ENCODE measurements around the gene EGFR. TPM values are rescaled to one million over a fixed set of nuclear protein-coding genes. Genes with fewer than 3 reads are reported as not detected.

Gene EGFR
- total RNA-seq, 2 donors from 2014 or later, result 78.3 to 112 TPM

GRCh38 chr7:55200441-55200840, 181.6 kb downstream of the EGFR start:
- no peak for DNase-seq (ENCODE audit: low spot score)
- WGBS, result 94% methylated on average over 11 of the region's 11 CpGs
- Histone ChIP-seq H3K27ac (no peak overlapping the region), H3K4me1 (replicated peaks) (no peaks in the 10 kb centered on the region), H3K27me3 (replicated peaks; ENCODE audit: insufficient read depth) (no peaks in the 10 kb centered on the region), H3K36me3 (peaks cover 10 to 18% of the 10 kb centered on the region in 2 donors), H3K4me3 (no peak overlapping the region), H3K9me3 (no peaks in the 10 kb centered on the region)
- TF ChIP-seq CTCF (IDR thresholded peaks at IDR 0.05) (no peak), POLR2A (IDR thresholded peaks at IDR 0.05) (no peak), POLR2AphosphoS5 (IDR thresholded peaks at IDR 0.05) (no peak)
- intact Hi-C loops (cut with DNase I), result no loop called here

GRCh38 chr7:55202150-55202913, 183.5 kb downstream of the EGFR start:
- Histone ChIP-seq H3K4me1 (replicated peaks) (no peaks in the 10 kb centered on the region), H3K9me3 (no peaks in the 10 kb centered on the region), H3K4me3 (no peak overlapping the region), H3K27me3 (replicated peaks; ENCODE audit: insufficient read depth) (no peaks in the 10 kb centered on the region), H3K27ac (no peak overlapping the region), H3K36me3 (peaks cover 10 to 18% of the 10 kb centered on the region in 2 donors)
- DNase-seq (ENCODE audit: low spot score), result no peak
- 78% methylated on average over 13 of the region's 13 CpGs for WGBS
- TF ChIP-seq CTCF (IDR thresholded peaks at IDR 0.05) (no peak), POLR2AphosphoS5 (IDR thresholded peaks at IDR 0.05) (no peak)
- intact Hi-C loops (cut with DNase I), result no loop called here

GRCh38 chr7:55203300-55203699, 184.5 kb downstream of the EGFR start:
- Histone ChIP-seq H3K27ac (no peak overlapping the region), H3K4me1 (replicated peaks) (no peaks in the 10 kb centered on the region), H3K27me3 (replicated peaks; ENCODE audit: insufficient read depth) (no peaks in the 10 kb centered on the region), H3K9me3 (no peaks in the 10 kb centered on the region), H3K36me3 (peaks cover 10 to 23% of the 10 kb centered on the region in 2 donors), H3K4me3 (no peak overlapping the region)
- no peak for DNase-seq (ENCODE audit: low spot score)
- intact Hi-C loops (cut with DNase I), result no loop called here
- TF ChIP-seq CTCF (IDR thresholded peaks at IDR 0.05), result no peak
- no peak for TF ChIP-seq POLR2A (IDR thresholded peaks at IDR 0.05)
- 90% methylated on average over 7 of the region's 7 CpGs for WGBS

- no peaks in the 10 kb centered on the region for H3K4me1 ChIP-seq (replicated peaks)
- no peaks in the 10 kb centered on the region for H3K27me3 ChIP-seq (replicated peaks; ENCODE audit: insufficient read depth)
- H3K36me3 ChIP-seq, result peaks cover 8 to 10% of the 10 kb centered on the region in 2 donors
- DNase-seq (ENCODE audit: low spot score), result no peak
- H3K9me3 ChIP-seq, result no peaks in the 10 kb centered on the region
- TF ChIP-seq CTCF (IDR thresholded peaks at IDR 0.05) (no peak), POLR2A (IDR thresholded peaks at IDR 0.05) (no peak), POLR2AphosphoS5 (IDR thresholded peaks at IDR 0.05) (no peak)
- no peak overlapping the region for H3K27ac ChIP-seq
- intact Hi-C loops (cut with DNase I), result no loop called here
- 86% methylated on average over 16 of the region's 16 CpGs for WGBS
- H3K4me3 ChIP-seq, result no peak overlapping the region
These were observed 186.5 kb downstream of the EGFR start for GRCh38 chr7:55205124-55205955.

All from prostate gland (tissue), 2 donors.